Gastroesophageal sphincter (tissue), 3 donors: ENCODE results near the gene ZBP1.

Experiments
- CTCF ChIP-seq, 4 experiments: fragments of 200-600 bp in 2 of 4; fragments of 450-650 bp in 2 of 4; sonication (generic) in 1 of 4; IDR thresholded peaks; one replicate each; pipeline ENCODE4 v1.5.1; 2017 to 2019; ENCODE audit warnings: antibody characterized with exemption in 4 of 4, mild to moderate bottlenecking in 2 of 4, moderate library complexity in 2 of 4
- EP300 ChIP-seq: sonication (generic); formaldehyde crosslinking; IDR thresholded peaks from one replicate; pipeline ENCODE4 v1.6.1; 2017; ENCODE audit warnings: antibody characterized with exemption, mild to moderate bottlenecking

GRCh38 chr20:57622201-57622570, 2.0 kb upstream of the ZBP1 start:
- TF ChIP-seq CTCF (IDR thresholded peaks at IDR 0.05) = no peak
- no peak for TF ChIP-seq EP300
